Breast epithelium (tissue), 3 donors: ENCODE results near the gene TSBP1.

Source experiments
- POLR2A ChIP-seq: fragments of 450-650 bp; IDR thresholded peaks from one replicate; pipeline ENCODE4 v1.6.1; 2016; ENCODE audit warnings: antibody characterized with exemption, mild to moderate bottlenecking, moderate library complexity
- POLR2AphosphoS5 ChIP-seq, 3 donors: sonication (generic); formaldehyde crosslinking; IDR thresholded peaks; one replicate each; pipeline ENCODE4 v1.6.1; 2017; ENCODE audit warnings: antibody characterized with exemption in 3 of 3
- TF ChIP-seq, protein P1 (sequence below), 3 donors: fragments of 450-650 bp; IDR thresholded peaks; one replicate each; pipeline ENCODE4 v1.5.1; 2016 to 2017; ENCODE audit warnings: antibody characterized with exemption in 3 of 3, mild to moderate bottlenecking in 3 of 3, moderate library complexity in 3 of 3

DNA sequence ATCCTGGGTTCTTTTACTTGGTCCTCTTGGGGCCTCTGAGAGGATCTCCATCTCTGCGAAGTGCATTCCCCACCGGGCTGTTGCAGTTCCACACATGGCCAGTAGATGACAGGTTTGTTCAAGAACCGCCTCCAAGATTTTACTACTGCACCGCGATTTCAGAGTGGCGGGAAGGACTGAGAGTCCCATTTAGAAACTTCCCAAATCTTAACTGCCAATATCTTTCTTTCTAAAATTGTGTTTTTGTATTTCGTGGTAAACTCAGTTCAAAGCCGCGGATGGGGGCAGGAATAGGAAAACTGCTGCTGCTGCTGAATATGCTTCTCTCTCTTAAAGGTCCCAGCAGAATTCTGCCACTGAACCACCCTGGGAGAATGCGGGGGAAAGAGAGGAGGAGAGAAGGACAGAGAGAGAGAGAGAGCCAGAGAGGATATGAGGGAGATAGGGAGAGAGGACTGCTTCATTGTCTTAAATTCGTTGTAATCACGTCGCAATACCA lies 43.9 kb upstream of the TSBP1 start:
- TF ChIP-seq POLR2A (no peak), POLR2AphosphoS5 (IDR thresholded peaks at IDR 0.05) (no peak)
- TF ChIP-seq, protein P1, sequence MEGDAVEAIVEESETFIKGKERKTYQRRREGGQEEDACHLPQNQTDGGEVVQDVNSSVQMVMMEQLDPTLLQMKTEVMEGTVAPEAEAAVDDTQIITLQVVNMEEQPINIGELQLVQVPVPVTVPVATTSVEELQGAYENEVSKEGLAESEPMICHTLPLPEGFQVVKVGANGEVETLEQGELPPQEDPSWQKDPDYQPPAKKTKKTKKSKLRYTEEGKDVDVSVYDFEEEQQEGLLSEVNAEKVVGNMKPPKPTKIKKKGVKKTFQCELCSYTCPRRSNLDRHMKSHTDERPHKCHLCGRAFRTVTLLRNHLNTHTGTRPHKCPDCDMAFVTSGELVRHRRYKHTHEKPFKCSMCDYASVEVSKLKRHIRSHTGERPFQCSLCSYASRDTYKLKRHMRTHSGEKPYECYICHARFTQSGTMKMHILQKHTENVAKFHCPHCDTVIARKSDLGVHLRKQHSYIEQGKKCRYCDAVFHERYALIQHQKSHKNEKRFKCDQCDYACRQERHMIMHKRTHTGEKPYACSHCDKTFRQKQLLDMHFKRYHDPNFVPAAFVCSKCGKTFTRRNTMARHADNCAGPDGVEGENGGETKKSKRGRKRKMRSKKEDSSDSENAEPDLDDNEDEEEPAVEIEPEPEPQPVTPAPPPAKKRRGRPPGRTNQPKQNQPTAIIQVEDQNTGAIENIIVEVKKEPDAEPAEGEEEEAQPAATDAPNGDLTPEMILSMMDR (IDR thresholded peaks at IDR 0.05), result peak; percentile 94 to 97 (median 96)
